SK-N-SH treated with all-trans-retinoic acid at 6 μM for 48 hours (cell line): ENCODE data around the gene SEMA3F.

ENCODE experiments used
- ATAC-seq: fragments of 200-7000 bp; cut with Tn5 transposase; 3 replicates; pipeline ENCODE4 v1.9.1; 2020; ENCODE audit warnings: mild to moderate bottlenecking, moderate library complexity
- ARNTL ChIP-seq: fragments of 450-650 bp; formaldehyde crosslinking; IDR thresholded peaks from 2 replicates; pipeline ENCODE4 v1.5.0; 2020; ENCODE audit warnings: low read depth, mild to moderate bottlenecking, moderate library complexity, borderline replicate concordance
- BACH2 ChIP-seq: fragments of 250-450 bp; sonication (Bioruptor Pico); IDR thresholded peaks from 2 replicates; pipeline ENCODE4 v1.9.0; 2021; ENCODE audit warnings: mild to moderate bottlenecking, borderline replicate concordance
- ESRRG ChIP-seq: fragments of 250-450 bp; sonication (Bioruptor Pico); IDR thresholded peaks from 2 replicates; pipeline ENCODE4 v1.6.1; 2021; ENCODE audit warnings: mild to moderate bottlenecking
- GLIS3 ChIP-seq: fragments of 250-450 bp; sonication (Bioruptor Pico); IDR thresholded peaks from 2 replicates; pipeline ENCODE4 v1.5.0; 2020; ENCODE audit warnings: mild to moderate bottlenecking, moderate library complexity
- ISL1 ChIP-seq: fragments of 250-450 bp; sonication (Bioruptor Pico); IDR thresholded peaks from 2 replicates; pipeline ENCODE4 v2.1.2; 2022; ENCODE audit warnings: mild to moderate bottlenecking, moderate library complexity
- OSR1 ChIP-seq: fragments of 250-450 bp; sonication (Bioruptor Pico); IDR thresholded peaks from 2 replicates; pipeline ENCODE4 v1.8.0; 2022; ENCODE audit warnings: moderate library complexity, mild to moderate bottlenecking, inconsistent platforms
- PPARA ChIP-seq: fragments of 250-450 bp; sonication (Bioruptor Pico); IDR thresholded peaks from 2 replicates; pipeline ENCODE4 v1.5.0; 2020; ENCODE audit warnings: mild to moderate bottlenecking, borderline replicate concordance
- RARB ChIP-seq: fragments of 250-450 bp; sonication (Bioruptor Pico); IDR thresholded peaks from 2 replicates; pipeline ENCODE4 v1.8.0; 2021; ENCODE audit warnings: mild to moderate bottlenecking, moderate library complexity
- SNAI2 ChIP-seq: fragments of 250-450 bp; sonication (Bioruptor Pico); IDR thresholded peaks from 2 replicates; pipeline ENCODE4 v1.5.0; 2020; ENCODE audit warnings: mild to moderate bottlenecking, moderate library complexity
- TCF4 ChIP-seq: fragments of 250-450 bp; sonication (Bioruptor Pico); IDR thresholded peaks from 2 replicates; pipeline ENCODE4 v1.8.0; 2021; ENCODE audit warnings: mild to moderate bottlenecking, moderate library complexity, borderline replicate concordance
- TOX ChIP-seq: fragments of 250-450 bp; sonication (Bioruptor Pico); IDR thresholded peaks from 2 replicates; pipeline ENCODE4 v1.8.0; 2021; ENCODE audit warnings: mild to moderate bottlenecking, moderate library complexity, borderline replicate concordance
- ZC3H10 ChIP-seq: fragments of 250-450 bp; sonication (Bioruptor Pico); IDR thresholded peaks from 2 replicates; pipeline ENCODE4 v1.5.1; 2021; ENCODE audit warnings: mild to moderate bottlenecking, moderate library complexity
- ZFP30 ChIP-seq: fragments of 450-650 bp; formaldehyde crosslinking; IDR thresholded peaks from 2 replicates; pipeline ENCODE4 v1.5.0; 2022; ENCODE audit warnings: mild to moderate bottlenecking, moderate library complexity
- ZNF565 ChIP-seq: fragments of 450-650 bp; formaldehyde crosslinking; conservative IDR thresholded peaks from 2 replicates; pipeline ENCODE4 v1.5.0; 2020; ENCODE audit warnings: low read depth, mild to moderate bottlenecking, moderate library complexity
- ZNF70 ChIP-seq: fragments of 450-650 bp; formaldehyde crosslinking; IDR thresholded peaks from 2 replicates; pipeline ENCODE4 v1.5.0; 2020; ENCODE audit warnings: mild to moderate bottlenecking, moderate library complexity
- ZNF8 ChIP-seq: fragments of 450-650 bp; formaldehyde crosslinking; IDR thresholded peaks from 2 replicates; pipeline ENCODE4 v1.5.0; 2020; ENCODE audit warnings: mild to moderate bottlenecking, moderate library complexity
- TF ChIP-seq, protein P1 (sequence below): fragments of 250-450 bp; sonication (Bioruptor Pico); IDR thresholded peaks from 2 replicates; pipeline ENCODE4 v1.5.1; 2020; ENCODE audit warnings: low read depth, mild to moderate bottlenecking, moderate library complexity
- TF ChIP-seq, protein P2 (sequence below): fragments of 250-450 bp; sonication (Bioruptor Pico); IDR thresholded peaks from 2 replicates; pipeline ENCODE4 v1.8.0; 2021; ENCODE audit warnings: low read depth, mild to moderate bottlenecking, moderate library complexity, borderline replicate concordance
- TF ChIP-seq, protein P3 (sequence below): fragments of 250-450 bp; sonication (Bioruptor Pico); IDR thresholded peaks from 2 replicates; pipeline ENCODE4 v1.5.0; 2020; ENCODE audit warnings: mild to moderate bottlenecking, moderate library complexity
- TF ChIP-seq, protein P4 (sequence below): fragments of 250-450 bp; sonication (Bioruptor Pico); IDR thresholded peaks from 2 replicates; pipeline ENCODE4 v1.8.0; 2020; ENCODE audit warnings: mild to moderate bottlenecking, moderate library complexity, borderline replicate concordance
- TF ChIP-seq, protein P5 (sequence below): fragments of 250-450 bp; sonication (Bioruptor Pico); IDR thresholded peaks from 2 replicates; pipeline ENCODE4 v1.5.1; 2021; ENCODE audit warnings: mild to moderate bottlenecking, moderate library complexity

The SEMA3F gene

DNA sequence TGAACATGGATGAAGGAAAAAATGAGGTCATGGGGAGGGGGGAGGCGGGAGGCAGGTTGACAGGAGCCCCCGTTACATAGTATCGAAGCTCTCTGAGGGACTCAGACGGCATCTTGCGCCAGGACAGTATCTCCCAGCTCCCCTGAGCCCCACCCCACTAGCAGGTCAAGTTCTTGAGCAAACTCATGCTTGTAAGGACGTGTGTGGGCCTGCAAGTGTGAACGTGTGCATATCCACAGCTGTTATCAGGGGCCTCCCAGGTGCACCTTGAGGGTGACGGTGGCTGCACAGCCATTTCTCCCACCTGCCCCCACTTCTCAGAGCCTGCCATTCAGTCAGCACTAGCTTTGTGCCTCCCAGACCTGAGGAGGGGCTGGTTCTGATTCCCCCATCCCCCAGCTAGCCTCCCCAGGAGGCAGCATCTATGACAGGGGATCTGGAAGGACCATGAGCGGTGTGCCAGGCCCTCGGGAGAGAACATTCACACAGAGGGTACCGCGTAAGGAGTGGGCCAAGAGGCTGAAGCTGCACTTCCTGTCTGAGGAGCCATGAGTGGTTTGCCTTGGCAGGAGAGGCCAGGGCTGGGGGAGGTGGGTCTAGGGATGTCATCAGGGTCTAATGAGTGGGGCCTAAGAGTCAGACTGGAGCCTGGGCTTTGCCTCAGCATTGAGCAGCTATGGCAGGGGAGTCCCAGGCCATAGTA, 2.9 kb downstream of the SEMA3F start:
- TF ChIP-seq, protein P1, sequence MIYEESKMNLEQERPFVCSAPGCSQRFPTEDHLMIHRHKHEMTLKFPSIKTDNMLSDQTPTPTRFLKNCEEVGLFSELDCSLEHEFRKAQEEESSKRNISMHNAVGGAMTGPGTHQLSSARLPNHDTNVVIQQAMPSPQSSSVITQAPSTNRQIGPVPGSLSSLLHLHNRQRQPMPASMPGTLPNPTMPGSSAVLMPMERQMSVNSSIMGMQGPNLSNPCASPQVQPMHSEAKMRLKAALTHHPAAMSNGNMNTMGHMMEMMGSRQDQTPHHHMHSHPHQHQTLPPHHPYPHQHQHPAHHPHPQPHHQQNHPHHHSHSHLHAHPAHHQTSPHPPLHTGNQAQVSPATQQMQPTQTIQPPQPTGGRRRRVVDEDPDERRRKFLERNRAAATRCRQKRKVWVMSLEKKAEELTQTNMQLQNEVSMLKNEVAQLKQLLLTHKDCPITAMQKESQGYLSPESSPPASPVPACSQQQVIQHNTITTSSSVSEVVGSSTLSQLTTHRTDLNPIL (CRISPR knock-in tag) = no peak
- TF ChIP-seq ZFP30 = no peak
- no peak for TF ChIP-seq OSR1
- TF ChIP-seq ZNF8 (CRISPR knock-in tag) = no peak
- no peak for TF ChIP-seq TCF4
- TF ChIP-seq, protein P2, sequence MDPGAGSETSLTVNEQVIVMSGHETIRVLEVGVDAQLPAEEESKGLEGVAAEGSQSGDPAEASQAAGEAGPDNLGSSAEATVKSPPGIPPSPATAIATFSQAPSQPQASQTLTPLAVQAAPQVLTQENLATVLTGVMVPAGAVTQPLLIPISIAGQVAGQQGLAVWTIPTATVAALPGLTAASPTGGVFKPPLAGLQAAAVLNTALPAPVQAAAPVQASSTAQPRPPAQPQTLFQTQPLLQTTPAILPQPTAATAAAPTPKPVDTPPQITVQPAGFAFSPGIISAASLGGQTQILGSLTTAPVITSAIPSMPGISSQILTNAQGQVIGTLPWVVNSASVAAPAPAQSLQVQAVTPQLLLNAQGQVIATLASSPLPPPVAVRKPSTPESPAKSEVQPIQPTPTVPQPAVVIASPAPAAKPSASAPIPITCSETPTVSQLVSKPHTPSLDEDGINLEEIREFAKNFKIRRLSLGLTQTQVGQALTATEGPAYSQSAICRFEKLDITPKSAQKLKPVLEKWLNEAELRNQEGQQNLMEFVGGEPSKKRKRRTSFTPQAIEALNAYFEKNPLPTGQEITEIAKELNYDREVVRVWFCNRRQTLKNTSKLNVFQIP = no peak
- no peak for TF ChIP-seq ZNF70 (CRISPR knock-in tag)
- no peak for TF ChIP-seq ARNTL (CRISPR knock-in tag)
- TF ChIP-seq GLIS3 (CRISPR knock-in tag) = no peak
- no peak for TF ChIP-seq SNAI2 (CRISPR knock-in tag)
- TF ChIP-seq RARB = no peak
- ATAC-seq = no peak; the same call in 2 of the 3 replicates

DNA sequence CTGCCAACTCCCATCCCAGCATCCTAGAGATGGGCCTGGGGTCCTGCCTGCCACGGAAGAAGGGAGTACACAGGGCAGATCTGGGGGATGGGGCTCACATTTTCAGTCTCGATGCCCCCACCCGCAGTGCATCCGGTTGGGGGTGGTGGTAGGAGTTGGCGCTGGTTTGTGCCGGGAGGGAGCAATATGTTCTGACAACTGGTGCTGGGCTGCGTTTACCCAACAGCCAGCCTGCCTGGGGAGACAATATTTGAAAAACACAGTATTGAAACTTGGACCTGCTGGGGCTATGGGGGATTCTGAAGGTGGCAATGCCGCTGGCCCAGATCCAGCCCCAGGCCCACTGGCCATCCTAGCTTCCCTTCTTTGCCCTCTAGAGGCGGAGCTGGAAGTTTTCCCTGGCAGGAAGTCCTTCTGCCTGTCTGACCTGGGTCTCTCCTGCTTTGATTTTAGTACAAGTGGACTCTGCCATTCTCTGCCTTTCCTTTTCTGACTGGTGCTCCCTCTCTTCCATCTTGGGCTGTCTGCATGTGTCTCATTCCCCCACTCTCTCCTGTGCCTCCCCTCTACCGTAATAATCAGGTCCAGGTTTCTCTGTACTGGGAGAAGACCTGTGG, 3.5 kb downstream of the SEMA3F start:
- TF ChIP-seq, protein P1 (CRISPR knock-in tag) = no peak
- TF ChIP-seq, protein P2 = no peak
- no peak for ATAC-seq

DNA sequence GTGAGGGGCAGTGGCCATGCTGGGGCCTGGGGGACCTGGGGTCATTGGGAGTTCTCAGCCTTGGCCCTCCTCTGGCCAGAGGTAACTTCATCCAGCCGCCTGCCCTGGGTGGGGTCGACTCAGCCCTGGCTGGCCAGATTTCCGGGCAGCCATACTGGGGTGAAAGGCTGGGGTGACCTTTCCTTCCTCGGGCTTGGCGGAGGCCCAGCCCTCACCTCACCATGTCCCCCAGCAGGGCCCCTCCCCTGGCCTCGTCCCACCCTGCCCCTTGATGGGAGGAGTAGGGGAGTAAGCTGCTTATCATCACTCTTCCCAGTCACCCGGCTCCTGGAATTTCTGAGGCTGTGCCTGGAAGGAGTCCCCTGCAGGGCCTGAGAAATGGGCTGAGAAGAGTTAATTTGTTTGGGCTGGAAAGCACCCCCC, 5.4 kb downstream of the SEMA3F start:
- no peak for ATAC-seq
- TF ChIP-seq ISL1 (no peak), PPARA (CRISPR knock-in tag) (no peak), ESRRG (CRISPR knock-in tag) (no peak), RARB (no peak), TCF4 (no peak), GLIS3 (CRISPR knock-in tag) (no peak), ZC3H10 (no peak), ZNF8 (CRISPR knock-in tag) (no peak)

DNA sequence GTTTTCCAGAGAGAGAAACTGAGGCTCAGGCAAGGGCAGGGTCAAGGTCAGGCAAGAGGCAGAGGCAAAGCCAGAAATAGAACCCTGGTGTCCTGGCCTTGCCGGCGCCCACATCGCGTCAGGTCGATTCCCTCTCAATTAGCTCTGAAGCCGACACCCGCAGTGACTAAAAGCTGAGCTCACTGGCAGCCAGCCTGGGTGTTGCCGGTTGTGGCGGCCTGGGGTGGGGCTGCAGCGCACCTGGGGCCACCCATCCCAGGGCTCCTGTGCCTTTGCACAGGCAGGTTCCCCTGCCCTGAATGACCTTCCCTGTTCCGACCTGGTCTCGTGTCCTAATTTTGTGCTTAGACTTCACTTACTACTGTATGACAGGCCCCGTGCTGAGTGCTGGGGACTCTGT, 6.2 kb downstream of the SEMA3F start:
- no peak for ATAC-seq
- TF ChIP-seq, protein P3, sequence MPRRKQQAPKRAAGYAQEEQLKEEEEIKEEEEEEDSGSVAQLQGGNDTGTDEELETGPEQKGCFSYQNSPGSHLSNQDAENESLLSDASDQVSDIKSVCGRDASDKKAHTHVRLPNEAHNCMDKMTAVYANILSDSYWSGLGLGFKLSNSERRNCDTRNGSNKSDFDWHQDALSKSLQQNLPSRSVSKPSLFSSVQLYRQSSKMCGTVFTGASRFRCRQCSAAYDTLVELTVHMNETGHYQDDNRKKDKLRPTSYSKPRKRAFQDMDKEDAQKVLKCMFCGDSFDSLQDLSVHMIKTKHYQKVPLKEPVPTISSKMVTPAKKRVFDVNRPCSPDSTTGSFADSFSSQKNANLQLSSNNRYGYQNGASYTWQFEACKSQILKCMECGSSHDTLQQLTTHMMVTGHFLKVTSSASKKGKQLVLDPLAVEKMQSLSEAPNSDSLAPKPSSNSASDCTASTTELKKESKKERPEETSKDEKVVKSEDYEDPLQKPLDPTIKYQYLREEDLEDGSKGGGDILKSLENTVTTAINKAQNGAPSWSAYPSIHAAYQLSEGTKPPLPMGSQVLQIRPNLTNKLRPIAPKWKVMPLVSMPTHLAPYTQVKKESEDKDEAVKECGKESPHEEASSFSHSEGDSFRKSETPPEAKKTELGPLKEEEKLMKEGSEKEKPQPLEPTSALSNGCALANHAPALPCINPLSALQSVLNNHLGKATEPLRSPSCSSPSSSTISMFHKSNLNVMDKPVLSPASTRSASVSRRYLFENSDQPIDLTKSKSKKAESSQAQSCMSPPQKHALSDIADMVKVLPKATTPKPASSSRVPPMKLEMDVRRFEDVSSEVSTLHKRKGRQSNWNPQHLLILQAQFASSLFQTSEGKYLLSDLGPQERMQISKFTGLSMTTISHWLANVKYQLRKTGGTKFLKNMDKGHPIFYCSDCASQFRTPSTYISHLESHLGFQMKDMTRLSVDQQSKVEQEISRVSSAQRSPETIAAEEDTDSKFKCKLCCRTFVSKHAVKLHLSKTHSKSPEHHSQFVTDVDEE (CRISPR knock-in tag) = no peak
- TF ChIP-seq, protein P4, sequence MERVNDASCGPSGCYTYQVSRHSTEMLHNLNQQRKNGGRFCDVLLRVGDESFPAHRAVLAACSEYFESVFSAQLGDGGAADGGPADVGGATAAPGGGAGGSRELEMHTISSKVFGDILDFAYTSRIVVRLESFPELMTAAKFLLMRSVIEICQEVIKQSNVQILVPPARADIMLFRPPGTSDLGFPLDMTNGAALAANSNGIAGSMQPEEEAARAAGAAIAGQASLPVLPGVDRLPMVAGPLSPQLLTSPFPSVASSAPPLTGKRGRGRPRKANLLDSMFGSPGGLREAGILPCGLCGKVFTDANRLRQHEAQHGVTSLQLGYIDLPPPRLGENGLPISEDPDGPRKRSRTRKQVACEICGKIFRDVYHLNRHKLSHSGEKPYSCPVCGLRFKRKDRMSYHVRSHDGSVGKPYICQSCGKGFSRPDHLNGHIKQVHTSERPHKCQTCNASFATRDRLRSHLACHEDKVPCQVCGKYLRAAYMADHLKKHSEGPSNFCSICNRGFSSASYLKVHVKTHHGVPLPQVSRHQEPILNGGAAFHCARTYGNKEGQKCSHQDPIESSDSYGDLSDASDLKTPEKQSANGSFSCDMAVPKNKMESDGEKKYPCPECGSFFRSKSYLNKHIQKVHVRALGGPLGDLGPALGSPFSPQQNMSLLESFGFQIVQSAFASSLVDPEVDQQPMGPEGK = no peak
- TF ChIP-seq GLIS3 (CRISPR knock-in tag) (no peak), ISL1 (no peak), PPARA (CRISPR knock-in tag) (no peak), BACH2 (CRISPR knock-in tag) (no peak), TOX (CRISPR knock-in tag) (no peak), ESRRG (CRISPR knock-in tag) (no peak), ZC3H10 (no peak), ZNF565 (no peak), SNAI2 (CRISPR knock-in tag) (no peak)
- TF ChIP-seq, protein P2 = no peak
- TF ChIP-seq, protein P5, sequence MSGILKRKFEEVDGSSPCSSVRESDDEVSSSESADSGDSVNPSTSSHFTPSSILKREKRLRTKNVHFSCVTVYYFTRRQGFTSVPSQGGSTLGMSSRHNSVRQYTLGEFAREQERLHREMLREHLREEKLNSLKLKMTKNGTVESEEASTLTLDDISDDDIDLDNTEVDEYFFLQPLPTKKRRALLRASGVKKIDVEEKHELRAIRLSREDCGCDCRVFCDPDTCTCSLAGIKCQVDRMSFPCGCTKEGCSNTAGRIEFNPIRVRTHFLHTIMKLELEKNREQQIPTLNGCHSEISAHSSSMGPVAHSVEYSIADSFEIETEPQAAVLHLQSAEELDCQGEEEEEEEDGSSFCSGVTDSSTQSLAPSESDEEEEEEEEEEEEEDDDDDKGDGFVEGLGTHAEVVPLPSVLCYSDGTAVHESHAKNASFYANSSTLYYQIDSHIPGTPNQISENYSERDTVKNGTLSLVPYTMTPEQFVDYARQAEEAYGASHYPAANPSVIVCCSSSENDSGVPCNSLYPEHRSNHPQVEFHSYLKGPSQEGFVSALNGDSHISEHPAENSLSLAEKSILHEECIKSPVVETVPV (CRISPR knock-in tag) = no peak
